GM19023 (cell line): Measurements from ENCODE around the gene GSTM1.
"Not testable (repeated sequence)": the region's sequence is repeated elsewhere in the genome, so short reads cannot be mapped to it uniquely, and the experiment has no call there.

Experiments used
- ATAC-seq: cut with Tn5 transposase; IDR thresholded peaks from one replicate; pipeline ENCODE4 v1.9.1; 2021; ENCODE audit warnings: mild to moderate bottlenecking, moderate library complexity; ENCODE audit not compliant: unreplicated experiment

GSTM1 gene

GRCh38 chr1:109695138-109695537 is 7.5 kb downstream of the GSTM1 start:
- not testable (repeated sequence) for ATAC-seq

DNA sequence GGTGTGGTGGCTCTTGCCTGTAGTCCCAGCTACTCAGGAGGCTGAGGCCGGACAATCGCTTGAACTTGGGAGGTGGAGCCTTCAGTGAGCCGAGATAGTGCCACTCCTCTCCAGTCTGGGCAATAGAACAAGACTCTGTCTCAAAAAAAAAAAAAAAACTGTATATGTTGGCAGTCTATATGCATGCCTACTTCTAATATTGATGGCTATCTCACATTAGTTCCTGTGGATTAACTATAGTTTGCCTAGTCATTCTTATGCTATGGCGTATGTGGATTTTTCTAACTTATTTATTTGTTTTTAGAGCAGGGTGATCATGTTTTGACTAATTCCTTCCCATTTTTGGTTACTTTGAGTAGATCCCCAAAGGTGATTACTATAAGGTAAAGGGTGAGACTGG is 9.4 kb downstream of the GSTM1 start:
- no peak for ATAC-seq

DNA sequence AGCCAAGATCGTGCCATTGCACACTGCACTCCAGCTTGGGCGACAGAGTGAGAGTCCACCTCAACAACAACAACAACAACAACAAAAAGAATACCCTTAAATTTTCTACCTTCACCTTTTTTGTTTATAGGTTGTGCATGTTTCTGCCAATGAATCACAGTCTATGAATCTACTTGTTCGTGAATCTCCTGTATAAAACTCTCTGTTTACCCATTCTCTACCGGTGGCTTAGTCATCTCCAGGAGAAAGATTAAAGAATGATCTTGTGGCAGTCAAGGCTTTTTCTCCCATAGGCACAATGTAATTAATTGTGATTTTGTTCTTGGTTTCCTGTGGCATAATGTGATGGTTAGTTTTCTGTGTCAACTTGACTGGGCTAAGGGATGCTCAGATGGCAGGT is 10.2 kb downstream of the GSTM1 start:
- not testable (repeated sequence) for ATAC-seq

DNA sequence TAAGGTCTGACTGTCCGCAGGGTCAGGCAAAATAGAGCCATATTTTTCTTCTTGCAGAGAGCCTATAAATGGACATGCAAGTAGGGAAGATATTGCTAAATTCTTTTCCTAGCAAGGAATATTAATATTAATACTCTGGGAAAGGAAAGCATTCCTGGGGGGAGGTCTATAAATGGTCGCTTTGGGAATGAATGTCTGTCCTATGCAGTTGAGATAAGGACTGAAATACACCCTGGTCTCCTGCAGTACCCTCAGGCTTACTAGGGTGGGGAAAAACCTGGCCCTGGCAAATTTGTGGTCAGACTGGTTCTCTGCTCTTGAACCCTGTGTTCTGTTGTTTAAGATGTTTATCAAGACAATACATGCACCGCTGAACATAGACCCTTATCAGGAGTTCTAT is 15.3 kb downstream of the GSTM1 start:
- ATAC-seq: not testable (repeated sequence)

- ATAC-seq: no peak
Observed at GRCh38 chr1:109704173-109704572, 16.6 kb downstream of the GSTM1 start.

- no peak for ATAC-seq
Observed at GRCh38 chr1:109705411-109705810, 17.8 kb downstream of the GSTM1 start.

GRCh38 chr1:109708949-109709348 is 21.3 kb downstream of the GSTM1 start:
- not testable (repeated sequence) for ATAC-seq

DNA sequence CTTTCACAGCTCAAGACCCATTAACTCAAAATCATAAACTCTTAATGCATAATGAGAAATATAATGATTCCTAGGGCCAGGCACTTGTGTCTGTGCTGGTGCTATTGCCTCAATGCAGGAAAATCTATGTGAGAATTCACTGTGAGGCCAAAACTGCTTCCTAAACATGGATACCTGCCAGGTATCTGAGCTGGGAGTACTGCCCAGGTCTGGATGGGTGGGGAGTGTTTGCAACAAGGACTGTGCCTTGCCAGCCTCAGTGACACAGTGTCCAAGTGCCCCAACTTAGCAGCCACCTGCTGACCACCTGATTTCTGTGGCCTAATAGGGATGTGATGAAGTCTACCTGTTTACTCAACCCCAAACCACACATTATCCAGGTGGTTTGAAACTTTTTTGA is 22.2 kb downstream of the GSTM1 start:
- not testable (repeated sequence) for ATAC-seq

DNA sequence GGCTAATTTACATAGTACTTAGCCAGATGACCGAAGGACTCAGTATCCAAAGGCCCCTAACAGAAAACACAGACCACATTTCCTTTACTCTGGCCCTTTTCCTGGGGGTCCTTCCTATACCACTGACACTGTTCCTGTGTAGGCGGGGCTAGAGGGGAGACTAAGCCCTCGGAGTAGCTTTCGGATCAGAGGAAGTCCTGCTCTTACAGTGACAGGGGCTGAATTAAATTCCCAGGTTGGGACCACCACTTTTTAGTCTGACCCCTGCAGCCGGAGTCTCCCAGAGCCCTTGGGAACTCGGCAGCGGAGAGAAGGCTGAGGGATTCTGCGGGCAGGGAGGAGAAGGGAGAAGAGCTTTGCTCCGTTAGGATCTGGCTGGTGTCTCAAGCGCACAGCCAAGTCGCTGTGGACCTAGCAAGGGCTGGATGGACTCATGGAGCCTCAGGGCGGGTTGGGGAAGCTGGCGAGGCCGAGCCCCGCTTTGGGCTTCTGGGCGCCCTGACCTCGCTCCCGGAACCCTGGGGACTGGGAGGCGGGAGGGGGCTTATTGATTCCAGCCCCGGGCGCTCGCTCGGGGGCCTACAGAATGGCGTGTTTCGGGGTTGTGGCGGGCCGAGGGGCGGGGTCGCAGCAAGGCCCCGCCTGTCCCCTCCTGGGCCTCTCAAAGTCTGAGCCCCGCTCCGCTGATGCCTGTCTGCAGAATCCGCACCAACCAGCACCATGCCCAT is 24.1 kb downstream of the GSTM1 start, which contains the start of gene GSTM5:
TSS of gene GSTM5 (plus strand) at position 659 of the 728 bp plus-strand sequence. CDS start at position 721, 62 bp downstream.
- not testable (repeated sequence) for ATAC-seq

DNA sequence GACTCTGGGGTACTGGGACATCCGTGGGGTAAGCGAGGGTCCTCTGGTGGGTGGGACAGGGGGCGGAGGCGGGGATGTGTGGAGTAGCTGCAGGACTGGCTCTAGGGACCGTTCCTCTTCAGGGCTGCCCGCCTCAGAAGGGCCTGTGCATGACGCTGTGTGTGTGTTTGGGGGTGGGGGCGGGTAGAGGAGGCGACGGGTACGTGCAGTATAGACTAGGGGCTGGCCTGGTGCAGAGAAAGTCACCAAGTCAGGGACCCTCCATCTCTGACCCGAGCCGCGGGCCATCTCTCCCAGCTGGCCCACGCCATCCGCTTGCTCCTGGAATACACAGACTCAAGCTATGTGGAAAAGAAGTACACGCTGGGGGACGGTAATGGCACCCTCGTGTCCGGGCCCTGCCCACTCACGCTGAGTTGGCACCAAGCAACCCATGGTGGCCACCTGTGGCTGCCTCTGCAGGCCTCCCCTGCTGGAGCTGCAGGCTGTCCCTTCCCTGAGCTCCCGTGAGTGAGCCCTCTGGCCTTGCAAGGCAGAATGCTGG is 24.8 kb downstream of the GSTM1 start:
- ATAC-seq: no peak

DNA sequence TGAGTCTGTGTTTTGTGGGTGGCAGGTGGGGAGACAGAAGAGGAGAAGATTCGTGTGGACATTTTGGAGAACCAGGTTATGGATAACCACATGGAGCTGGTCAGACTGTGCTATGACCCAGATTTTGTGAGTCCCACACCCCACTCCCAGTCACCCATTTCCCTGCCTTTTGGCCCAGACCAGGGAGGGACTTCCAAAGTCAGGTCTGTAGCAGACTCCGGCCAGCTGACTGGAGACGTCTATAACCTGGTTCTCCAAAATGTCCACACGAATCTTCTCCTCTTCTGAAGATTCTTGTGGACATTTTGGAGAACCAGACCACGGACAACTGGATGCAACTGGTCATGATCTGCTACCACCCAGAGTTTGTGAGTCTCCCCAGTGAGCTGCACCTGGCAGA is 26.0 kb downstream of the GSTM1 start:
- no peak for ATAC-seq

- ATAC-seq: no peak
Observed at GRCh38 chr1:109714661-109715372, 27.2 kb downstream of the GSTM1 start.

GRCh38 chr1:109716121-109716520 is 28.5 kb downstream of the GSTM1 start:
- ATAC-seq: no peak

DNA sequence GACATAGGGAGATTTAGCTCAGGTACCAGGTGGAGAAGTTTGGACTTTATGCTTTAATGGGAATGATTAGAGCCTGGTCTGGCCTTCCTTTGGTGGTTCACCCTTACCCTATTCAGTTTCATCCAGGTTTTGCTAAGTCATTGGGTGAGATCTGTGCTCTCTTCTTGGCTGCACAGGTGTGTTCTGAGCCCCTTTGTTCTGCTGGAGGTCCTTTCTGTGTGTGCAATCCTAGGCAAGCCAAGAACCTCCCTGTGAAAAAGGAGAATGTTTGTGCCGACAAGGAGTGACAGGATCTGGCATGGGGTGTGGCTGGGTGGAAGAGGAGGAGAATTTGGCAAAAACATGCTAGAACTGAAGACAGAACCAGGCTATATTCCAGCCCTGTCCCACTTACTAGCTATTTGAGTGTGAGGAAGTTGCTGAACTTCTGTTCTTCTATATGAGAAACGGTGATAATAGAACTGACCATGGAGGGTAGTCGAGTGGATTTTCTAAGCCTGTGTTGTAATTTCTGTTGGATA is 29.0 kb downstream of the GSTM1 start:
- ATAC-seq: no peak

DNA sequence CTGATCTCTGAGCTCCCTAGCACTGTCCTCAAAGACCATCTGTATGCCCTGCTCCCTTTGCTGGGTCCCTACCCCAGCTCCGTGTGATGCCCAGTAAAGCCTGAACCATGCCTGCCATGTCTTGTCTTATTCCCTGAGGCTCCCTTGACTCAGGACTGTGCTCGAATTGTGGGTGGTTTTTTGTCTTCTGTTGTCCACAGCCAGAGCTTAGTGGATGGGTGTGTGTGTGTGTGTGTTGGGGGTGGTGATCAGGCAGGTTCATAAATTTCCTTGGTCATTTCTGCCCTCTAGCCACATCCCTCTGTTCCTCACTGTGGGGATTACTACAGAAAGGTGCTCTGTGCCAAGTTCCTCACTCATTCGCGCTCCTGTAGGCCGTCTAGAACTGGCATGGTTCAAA is 30.1 kb downstream of the GSTM1 start:
- ATAC-seq: no peak

- no peak for ATAC-seq
Observed at GRCh38 chr1:109718495-109718894, 30.9 kb downstream of the GSTM1 start.

DNA sequence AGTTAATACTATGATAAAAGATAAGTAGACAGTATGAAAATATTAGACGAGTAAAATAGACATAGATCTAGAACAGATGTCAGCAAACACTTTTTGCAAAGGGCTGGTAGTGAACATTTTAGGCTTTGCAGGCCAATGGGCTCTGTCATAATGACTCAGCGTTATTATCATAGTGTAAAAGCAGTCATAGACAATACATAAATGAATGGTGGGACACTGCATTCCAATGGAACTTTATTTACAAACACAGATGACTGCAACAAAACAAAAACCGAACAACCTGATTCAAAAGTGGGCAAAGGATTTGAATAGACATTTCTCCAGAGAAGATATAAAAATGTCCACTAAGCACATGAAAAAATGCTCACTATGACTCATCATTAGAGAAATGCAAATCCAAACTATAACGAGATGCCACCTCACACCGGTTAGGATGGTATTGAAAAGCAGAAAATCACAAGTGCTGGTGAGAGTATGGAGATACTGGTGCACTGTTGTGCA is 31.8 kb downstream of the GSTM1 start:
- no peak for ATAC-seq

DNA sequence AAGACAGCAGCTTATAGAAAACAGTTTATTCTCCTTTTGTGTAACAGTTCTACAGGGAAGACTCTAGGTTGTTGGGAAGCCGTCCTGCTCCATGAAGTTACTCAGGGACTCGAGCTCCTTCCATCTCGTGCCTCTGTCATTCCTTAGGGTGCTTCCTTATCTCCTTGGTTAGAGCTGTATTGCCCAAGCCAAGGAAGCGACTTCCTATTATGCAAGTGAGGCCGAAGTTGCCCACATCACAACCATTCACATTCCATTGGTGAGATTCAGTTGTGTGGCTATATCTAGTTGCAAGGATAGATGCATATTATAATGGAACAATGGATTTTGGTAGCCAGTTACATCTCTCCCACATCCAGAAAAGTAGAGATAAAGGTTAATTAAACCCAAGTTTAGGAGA is 33.4 kb downstream of the GSTM1 start:
- no peak for ATAC-seq

GRCh38 chr1:109721971-109722370 is 34.4 kb downstream of the GSTM1 start:
- no peak for ATAC-seq

GRCh38 chr1:109722908-109723691 is 35.5 kb downstream of the GSTM1 start:
- ATAC-seq: no peak

DNA sequence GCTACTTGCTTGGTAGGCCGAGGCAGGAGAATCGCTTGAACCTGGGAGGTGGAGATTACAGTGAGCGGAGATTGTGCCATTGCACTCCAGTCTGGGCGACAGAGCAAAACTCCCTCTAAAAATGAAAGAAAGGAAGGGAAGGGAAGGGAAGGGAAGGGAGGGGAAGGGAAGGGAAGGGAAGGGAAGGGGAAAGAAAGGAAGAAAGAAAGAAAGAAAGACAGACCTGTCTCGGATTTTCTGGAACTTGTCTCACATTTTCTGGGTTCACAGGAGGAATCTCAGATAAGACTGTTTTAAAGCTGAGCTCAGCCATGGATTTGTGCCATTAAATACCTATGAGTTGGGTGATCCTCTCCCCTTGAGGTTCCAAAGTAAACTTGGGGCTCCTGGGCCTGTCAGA is 37.3 kb downstream of the GSTM1 start:
- ATAC-seq: no peak
